Left renal pelvis (tissue), 4 donors: ENCODE measurements around the gene ZNF248. TPM values are rescaled to one million over a fixed set of nuclear protein-coding genes. Genes with fewer than 3 reads are reported as not detected.

Experiments used
- DNase-seq, 4 donors: peaks; one replicate each; pipeline ENCODE4 v3.0.0-alpha.2; 2013; ENCODE audit warnings: low read depth in 4 of 4, low spot score in 3 of 4
- polyA plus RNA-seq, 4 donors: library from polyadenylated mRNA; unstranded; fragments of 120-200 nt; gene quantifications; one replicate each; pipeline ENCODE4 v1.2.1, GENCODE V29; 2013; ENCODE audit not compliant: insufficient read length in 4 of 4

ZNF248 gene
- polyA plus RNA-seq, 4 donors, result 28.2 to 39.3 (median 35.0) TPM

DNA sequence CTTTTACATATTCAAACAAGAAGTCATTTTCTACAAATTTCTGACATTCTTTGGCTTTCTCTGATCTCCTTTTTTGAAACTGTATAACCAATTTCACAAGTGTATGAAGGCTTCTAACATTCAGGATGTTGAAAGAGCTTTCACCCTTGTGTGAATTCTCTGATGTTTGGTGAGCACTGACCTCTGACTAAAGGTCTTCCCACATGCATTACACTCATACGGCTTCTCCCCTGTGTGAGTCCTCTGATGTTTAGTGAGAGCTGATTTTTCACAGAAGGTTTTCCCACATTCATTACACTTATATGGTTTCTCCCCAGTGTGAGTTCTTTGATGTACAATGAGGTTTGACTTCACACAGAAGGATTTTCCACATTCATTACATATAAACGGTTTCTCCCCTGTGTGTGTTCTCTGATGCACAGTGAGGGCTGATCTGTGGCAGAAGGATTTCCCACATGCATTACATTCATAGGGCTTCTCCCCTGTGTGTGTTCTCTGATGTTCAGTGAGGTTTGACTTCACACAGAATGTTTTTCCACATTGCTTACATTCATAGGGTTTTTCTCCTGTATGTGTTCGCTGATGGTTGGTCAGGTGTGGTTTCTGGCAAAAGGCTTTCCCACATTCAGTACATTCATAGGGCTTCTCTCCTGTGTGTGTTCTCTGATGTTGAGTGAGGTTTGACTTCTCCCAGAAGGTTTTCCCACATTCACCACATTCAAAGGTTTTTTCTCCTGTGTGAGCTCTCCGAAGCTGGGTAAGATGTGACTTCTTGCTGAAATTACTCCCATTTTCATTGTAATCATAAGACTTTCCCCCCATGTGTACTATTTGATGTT is 25.7 kb downstream of the ZNF248 start:
- no peak for DNase-seq

DNA sequence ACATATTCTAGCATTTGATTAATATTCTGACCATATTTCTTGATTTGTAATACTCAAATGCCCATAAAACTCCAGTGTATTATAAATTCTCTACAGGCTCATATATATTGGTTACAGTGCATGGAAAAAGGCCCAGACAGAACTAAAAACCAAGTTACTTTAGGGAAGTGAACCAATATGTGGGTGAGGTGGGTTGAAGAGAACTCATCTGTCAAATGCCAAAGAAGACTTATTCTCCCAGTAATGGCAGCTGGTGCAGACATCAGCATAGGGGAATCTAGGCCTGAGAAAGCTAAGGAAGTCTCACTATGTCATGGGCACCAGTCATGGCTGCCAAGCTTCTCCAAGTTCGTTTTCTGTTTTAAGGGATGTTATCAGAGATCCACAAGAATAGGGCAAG is 30.6 kb downstream of the ZNF248 start:
- no peak for DNase-seq

DNA sequence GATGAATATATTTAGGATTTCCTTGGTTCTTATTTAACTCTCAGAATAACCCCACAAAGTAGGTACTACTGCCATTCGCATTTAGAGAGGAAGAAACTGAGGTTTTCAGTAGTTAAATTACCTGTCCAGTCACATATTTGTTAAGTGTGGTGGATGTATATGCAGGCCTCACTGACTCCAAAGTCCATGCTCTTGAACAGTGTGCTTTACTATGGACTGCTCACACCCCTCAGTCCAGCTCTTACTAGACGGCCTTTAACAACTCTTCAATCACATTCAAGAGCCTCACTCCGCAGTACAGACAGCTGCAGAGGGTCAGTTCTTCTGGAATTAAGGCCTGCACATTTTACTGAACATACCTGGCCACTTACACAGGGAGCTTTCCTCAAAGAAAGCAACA is 36.2 kb downstream of the ZNF248 start:
- no peak for DNase-seq

DNA sequence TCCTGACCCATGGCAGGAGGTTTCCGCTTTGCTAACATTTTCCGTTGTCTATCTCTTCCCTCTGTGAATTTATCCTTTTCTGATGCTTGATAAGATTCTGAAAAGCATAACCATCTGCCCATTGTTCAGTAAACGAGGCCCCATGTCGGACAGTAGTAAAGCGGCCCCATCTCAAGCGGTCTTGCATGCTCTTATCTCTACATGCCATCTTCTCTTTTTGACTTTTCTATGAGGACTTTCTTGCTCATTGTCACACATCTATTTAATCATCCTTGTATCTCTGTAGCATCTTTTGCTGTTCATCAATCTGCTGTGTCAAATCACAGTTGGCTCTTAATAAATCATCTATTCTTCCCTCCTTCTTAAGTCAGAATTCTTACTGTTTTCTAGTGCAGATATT is 37.6 kb downstream of the ZNF248 start:
- DNase-seq, result no peak

DNA sequence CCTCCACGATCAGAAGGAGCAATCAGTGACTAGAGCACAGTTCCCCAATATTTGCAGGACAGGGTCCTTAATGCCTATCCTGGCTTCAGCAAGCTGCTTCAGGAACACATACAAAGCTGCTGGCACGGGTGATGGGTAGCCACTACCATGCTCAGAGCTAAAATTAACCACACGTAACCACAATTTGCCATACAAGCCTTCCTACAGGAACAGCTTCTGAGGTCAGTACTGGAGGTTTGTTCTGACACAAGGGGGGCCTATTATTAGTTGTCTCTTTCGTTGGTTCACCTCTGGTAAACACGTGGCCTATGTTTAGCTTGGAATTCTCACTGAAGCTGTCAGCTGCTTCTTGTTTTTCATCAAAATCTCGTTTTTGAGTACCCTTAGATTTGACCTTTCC is 41.1 kb downstream of the ZNF248 start:
- no peak for DNase-seq

DNA sequence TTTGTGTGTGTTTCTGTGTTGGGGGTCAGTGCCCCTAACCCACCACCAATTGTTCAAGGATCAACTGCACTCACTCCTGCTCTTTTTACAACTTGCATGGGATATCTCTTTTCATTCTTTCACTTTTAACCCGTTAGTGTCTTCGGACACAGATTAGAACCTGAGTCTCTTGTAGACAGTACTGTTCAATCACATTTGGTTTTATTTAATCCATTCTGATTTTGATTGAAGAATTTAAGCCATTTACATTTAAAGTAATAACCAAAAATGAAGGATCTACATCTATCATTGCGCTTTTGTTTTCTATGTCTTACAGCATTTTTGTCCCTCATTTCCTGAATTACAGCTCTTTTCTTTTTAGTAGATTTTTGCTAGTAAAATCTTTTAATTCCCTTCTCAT is 43.6 kb downstream of the ZNF248 start:
- DNase-seq, result no peak

DNA sequence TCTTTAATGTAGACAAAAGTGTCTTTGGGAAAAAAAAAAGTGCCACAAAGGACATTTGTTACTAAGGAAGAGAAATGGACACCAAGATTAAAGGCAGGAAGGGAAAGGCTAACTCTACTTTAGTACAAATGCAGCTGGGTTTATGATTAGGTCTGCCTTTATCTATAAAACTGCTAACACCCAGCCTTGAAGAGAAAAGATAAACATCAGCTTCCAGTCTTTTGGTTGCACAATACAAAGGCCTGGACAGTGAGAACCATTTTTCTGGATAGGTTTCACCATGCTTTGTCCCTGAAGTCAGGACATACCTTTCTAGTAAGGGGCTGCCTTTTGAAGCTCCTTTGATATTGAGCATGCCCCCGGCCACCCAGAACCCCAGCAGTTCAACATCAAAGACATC is 45.1 kb downstream of the ZNF248 start:
- no peak for DNase-seq

DNA sequence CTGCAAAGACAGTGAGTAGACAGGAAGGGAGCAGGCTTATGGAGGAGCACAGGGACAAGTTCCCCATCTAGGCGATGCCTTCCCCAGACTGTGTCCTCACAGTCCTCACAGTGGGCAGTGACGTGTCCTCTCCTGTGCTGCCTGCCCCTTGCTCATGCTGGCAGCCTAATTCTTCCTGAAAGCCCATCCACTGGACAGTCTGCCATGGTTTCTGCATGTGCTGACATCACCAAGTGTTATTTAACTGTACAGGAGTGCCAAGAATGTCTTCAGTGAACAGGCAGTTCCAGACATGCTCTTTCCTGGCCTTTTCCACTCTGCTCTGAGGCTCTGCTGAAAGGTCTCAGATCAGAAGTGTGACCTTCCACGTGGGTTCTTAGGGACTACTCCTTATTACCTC is 54.1 kb downstream of the ZNF248 start:
- DNase-seq, result no peak

DNA sequence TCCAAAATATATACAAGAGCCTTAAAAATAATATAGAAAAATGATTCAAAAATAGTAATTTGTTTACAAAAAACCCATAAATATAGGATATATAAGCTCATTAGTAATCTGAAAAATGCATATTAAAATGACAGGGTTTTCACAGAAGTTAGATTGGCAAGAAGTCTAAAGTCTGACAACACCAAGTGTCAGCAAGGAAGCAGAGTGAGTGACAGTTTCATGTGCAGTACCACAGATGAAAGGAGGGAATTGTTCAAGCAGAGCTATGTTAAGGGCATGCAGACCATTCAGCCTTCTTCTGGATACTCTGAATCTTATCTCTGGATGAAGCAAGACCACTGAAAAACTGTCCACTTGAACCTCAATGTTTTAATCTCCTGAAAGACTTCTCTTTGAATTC is 55.9 kb downstream of the ZNF248 start:
- DNase-seq, result no peak

DNA sequence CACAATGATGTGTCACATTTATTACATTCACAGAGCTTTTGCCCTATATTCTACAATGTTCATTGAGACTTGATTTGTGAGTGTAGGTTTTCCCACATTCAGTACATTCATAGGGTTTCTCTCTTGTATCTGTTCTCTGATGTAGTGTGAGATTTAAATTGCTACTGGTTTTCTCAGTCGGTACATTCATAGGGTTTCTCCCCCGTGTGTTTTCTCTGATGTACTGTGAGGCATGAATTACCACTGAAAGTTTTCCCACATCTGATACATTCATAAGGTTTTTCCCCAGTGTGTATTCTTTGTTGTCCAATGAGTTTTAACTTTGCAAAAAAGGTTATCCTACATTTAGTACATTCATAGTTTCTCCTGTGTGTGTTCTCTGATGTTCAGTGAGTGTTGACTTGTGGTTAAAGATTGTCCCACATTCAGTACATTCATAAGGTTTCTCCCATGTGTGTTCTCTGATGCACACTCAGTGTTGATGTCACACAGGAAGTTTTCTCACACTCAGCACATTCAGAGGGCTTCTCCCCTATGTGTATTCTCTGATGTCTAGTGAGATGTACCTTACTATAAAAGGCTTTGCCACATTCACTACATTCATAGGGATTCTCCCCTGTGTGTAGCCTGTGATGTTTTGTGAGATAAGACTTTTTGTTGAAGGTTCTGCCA is 63.0 kb downstream of the ZNF248 start:
- no peak for DNase-seq

DNA sequence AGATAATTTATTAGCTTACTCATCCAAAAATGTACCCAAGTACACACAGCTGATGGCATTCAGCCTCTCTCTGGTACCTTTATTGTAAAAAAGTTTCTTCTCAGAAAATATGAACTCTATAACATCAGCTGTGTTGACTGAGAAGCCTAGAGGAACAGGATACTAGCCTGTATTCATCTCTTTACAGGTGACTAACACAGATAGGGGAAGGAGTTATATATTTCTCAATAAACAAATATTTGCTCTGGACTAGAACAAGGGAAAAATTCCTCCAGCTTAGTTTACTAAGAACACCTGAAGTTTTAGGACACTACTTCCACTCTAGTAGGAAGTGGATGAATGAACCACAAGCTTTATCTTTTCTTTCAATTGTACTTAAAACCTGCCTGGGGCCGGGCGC is 67.8 kb downstream of the ZNF248 start:
- no peak for DNase-seq

DNA sequence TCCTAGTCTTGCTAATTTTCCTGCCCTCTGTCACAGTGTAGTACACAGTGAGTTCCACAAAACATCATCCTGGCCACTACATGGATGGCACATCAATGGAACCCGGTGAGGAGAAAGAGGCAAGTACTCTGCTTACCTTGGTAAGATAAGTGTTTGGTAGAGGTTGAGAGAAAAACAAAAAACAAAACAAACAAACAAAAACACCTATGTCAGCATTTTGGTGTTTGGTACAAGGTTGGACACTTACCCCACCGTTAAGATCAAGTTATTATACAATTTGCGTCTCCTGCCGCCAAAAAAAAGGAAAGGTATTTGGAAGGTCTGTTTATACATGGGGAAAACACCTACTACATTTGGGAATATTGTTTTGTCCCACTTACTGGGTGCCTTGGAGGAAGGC is 72.7 kb downstream of the ZNF248 start:
- no peak for DNase-seq

DNA sequence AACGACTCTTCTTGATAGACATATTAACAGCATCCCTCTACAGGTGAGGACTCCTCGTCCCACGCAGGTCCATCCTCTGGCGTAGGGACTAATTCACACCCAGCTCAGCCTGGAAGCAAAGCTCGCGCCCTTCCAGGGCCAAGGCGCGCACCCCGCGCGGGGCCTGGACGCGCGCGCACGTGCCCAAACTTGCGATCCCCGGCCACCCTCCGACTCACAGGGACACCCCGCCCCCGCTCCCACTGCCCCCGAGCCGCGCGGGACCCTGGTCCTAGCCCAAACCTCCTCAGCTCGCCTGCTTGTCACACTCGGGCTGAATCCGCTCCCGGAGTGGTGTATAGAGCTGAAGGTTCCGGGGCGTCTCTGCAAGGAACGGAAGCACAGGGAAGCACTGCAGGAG is 76.9 kb downstream of the ZNF248 start:
- no peak for DNase-seq

DNA sequence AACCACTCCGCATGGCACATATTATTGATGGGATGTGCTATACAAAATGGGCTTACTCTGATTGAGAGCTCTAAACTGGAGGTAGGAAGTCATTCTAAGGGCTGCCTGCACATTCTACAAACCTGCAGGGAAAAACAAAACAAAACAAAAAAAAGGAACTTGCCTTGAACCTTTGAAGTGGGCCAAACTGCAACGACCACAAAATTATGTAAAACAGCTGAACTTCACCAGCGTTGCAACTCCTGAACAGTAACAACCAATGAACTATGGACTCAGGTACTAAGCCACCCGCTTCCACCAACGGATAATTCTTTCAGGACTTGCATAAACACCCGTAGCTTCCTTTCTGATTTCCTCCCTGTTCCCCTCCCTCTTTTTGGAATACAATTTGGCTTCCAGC is 80.4 kb downstream of the ZNF248 start:
- DNase-seq, result no peak

DNA sequence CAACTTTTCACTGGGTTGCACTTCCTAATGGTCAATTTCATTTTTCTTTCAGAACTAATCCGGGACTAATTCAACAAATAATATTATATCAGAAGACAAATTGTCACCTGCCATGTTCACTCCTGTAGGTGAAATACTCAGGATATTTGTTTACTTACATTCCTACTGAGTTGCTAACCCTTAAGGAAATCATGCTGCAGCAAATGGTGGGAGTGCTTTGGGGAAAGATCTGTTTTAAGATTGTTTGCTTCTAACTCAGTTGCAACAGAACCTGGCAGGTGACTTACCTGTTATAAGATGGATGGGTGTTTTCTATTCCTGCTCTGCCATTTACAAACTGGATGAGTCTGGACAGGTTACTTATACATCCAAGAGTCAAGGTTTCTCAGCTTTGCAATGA is 81.8 kb downstream of the ZNF248 start:
- no peak for DNase-seq

DNA sequence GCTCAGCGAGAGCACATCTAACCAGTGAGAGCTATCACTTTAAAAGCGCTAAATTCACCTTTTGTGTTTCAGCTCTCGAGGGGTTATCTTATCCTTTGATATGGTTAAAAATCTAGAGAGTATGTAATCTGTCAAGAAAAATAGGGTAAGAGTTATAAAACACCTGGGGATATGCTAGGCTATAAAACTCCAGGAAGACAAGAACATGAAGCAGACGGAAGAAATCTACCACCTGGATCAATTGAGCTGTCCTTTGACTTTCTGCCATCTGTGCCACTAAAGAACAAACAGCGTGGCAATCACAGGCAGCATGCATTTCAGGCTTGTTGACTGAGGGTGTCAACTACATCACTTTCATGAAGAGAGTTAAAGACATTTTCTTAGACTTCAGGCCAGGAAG is 83.1 kb downstream of the ZNF248 start:
- DNase-seq, result no peak

DNA sequence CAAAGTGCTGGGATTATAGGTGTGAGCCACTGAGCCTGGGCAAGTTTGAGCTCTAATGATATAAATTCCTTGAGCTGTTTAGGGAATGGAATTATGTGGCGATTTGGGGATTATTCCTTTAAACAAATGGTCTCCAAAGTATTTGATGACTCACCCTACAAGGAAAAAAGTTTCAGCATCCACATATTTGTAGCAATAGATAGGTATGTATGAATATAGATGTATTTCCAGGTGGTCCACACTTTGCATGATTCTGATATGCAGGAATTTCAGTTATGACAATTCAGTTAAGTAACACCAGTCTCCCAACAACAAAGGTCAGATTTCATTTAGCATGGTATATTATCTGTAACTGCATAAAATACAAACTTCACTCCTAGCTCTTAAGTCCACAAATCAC is 92.2 kb downstream of the ZNF248 start:
- DNase-seq, result no peak

DNA sequence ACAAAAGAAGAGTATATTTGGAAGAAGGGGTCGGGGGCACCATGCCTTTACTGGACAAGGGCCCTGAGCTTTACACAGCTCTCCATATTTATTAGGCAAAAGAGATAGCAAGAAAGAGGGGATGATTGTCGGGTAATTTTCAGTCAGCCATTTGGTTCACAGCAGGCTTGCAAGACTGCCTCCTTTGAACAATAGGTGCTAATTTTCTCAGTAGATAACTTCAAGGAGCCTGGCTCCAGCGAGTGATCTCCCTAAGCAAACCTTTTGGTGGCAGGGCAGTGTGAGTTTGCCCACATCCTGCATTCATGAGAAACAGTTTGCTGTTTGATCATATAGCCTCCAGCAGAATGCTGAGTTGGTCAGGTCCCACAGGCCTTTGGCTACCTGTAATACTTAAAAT is 94.3 kb downstream of the ZNF248 start:
- DNase-seq, result no peak

DNA sequence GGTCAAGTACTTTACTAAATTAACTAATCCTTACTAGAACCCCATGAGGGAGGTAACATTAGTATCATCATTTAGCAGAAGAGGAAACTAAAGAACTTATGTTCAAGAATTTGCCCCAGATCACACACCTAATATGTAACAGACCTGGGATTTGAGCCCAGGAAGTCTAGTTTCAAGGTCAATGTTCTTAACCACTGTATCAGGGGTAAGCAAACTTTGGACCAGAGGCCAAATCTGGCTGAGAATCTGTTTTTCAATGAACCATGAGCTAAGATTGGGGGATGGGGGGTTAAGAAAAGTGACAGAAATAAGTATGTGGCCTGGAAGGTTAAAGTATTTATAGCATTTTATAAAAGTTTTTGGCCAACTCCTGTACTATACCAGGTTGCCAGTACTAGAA is 95.1 kb downstream of the ZNF248 start:
- no peak for DNase-seq

DNA sequence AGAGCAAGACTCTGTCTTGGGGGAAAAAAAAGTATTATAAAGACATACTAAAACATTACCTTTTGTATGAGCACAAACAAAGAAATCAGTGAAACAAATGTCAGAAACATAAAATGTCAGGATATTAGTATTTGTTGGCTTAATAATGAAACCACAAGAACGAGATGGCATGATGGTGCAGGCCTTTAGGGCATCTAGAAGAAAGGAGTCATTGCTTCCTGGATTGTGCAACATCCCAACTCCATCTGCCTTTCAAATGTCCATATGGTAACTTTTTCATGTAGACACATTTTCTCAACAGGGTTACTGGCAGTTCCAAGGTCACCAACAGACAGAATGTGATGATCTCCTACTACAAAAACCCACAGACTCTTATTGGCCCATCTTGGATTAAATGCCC is 96.6 kb downstream of the ZNF248 start:
- DNase-seq, result no peak

DNA sequence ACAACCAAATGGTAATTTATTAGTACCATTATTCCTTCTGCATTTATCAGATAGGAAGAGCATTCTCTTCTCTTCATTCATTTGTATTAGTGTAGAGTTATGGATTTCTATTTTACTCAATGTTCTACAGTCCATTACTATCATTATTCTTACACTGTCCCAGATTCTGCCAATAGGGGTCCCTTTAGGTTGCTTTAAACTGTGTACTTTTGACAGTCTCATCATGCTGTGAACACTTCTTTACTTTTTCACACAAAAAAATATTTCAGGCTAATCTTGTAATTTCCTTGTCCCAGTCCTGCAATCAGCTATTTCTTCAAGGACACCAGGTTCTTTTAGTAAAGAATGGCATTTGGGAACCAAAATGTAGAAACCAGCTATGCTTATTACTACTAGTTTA is 99.3 kb downstream of the ZNF248 start:
- DNase-seq, result no peak

DNA sequence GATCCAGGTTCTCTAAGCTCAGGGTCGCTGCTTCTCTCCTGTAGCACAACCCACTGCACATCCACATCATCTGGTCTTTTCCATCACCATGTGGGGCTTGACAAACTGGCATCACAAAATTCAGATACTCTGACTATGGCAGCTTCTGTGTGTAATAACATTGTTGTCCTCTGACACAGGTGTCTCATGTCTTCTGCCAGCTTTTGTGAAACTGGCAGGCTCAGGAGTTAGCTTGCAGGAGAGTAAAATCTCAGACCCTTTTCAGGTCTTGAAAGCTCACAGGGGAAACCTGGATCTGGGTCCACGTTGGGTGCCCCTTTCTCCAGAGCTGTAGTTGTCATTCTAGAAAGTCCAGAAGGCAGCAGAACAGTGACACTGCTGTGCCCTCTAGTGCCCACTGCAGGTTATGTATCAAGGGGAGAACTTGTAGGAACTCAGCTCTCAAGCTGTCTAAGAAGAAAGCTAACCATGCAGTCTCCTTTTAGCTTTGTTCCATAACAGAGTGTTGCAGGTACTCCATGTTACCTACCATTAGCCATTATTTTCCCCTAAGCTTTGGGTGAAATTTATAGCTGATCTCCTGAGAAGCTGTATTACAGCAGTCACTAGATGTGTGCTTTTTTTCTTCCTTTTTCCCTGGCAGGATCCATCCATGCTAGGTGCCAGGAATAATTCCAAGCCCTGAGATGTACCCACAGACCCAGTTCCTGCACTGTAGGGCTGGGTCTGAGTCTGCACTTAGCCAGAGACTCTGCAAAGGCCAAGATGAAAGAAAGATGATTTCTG is 102.7 kb downstream of the ZNF248 start:
- DNase-seq, result no peak
